GM12878 (cell line): ENCODE measurements around the gene HSFX4. TPM values are rescaled to one million over a fixed set of nuclear protein-coding genes. Genes with fewer than 3 reads are reported as not detected.

Experiments used
- ATAC-seq: fragments of 200-7000 bp; cut with Tn5 transposase; 3 replicates; pipeline ENCODE4 v1.9.1; 2020; ENCODE audit warnings: mild to moderate bottlenecking, moderate library complexity
- BruUV-seq: library from RNA; stranded (reverse); fragments of 400-500 nt; replicated peaks from 2 replicates; lab custom pipeline; 2021; lab: Mats Ljungman, UMichigan
- CTCF ChIA-PET: fragments of 300-600 bp; sonication (Branson Sonifier 250); formaldehyde crosslinking; extraction: SDS; loops from one replicate; lab custom pipeline; 2021; ENCODE audit warnings: inconsistent platforms; lab: Yijun Ruan, JAX
- POLR2A ChIA-PET: fragments of 350-600 bp; formaldehyde crosslinking; extraction: SDS; loops from one replicate; lab custom pipeline; 2021; ENCODE audit warnings: inconsistent platforms; lab: Charles Lee
- RAD21 ChIA-PET: fragments of 300-600 bp; sonication (Branson Sonifier 250); formaldehyde crosslinking; loops from one replicate; lab custom pipeline; 2023; ENCODE audit warnings: antibody characterized with exemption; ENCODE audit not compliant: unreplicated experiment; lab: Charles Lee
- SMC1A ChIA-PET: fragments of 300-600 bp; sonication (Branson Sonifier 250); formaldehyde crosslinking; loops from one replicate; lab custom pipeline; 2023; ENCODE audit not compliant: unreplicated experiment, uncharacterized antibody; lab: Charles Lee
- DNase-seq: peaks from one replicate; pipeline ENCODE4 v3.0.0-alpha.2; 2011; ENCODE audit warnings: low read depth, low spot score
- FAIRE-seq: peaks from 3 replicates; lab custom pipeline; 2011; peaks lifted over from hg19 to GRCh38; lab: Jason Lieb, UNC
- H2AFZ ChIP-seq: 2 replicates; pipeline ENCODE4 v1.6.0; 2011; ENCODE audit warnings: low read depth, low read length, control low read depth; ENCODE audit not compliant: control insufficient read depth
- H3K27ac ChIP-seq: 2 replicates; pipeline ENCODE4 v1.5.1; 2011; ENCODE audit warnings: control low read depth; ENCODE audit not compliant: control insufficient read depth, insufficient read depth
- H3K27me3 ChIP-seq, 2 experiments: replicated peaks in 1 of 2; 2 replicates each; pipeline versions ENCODE4 v1.6.0 to v1.6.1; 2011; ENCODE audit warnings: low read length in 1 of 2; ENCODE audit not compliant: control insufficient read depth in 2 of 2, insufficient read depth in 2 of 2
- H3K36me3 ChIP-seq, 2 experiments: 2 replicates each; pipeline ENCODE4 v1.5.1; 2011; ENCODE audit warnings: low read length in 1 of 2; ENCODE audit not compliant: control insufficient read depth in 2 of 2, insufficient read depth in 2 of 2
- H3K4me1 ChIP-seq: 2 replicates; pipeline ENCODE4 v1.6.1; 2011; ENCODE audit warnings: mild to moderate bottlenecking, low read length, moderate library complexity, mixed read lengths; ENCODE audit not compliant: control insufficient read depth, insufficient read depth
- H3K4me2 ChIP-seq: 2 replicates; pipeline ENCODE4 v1.6.0; 2011; ENCODE audit warnings: control low read depth; ENCODE audit not compliant: control insufficient read depth, insufficient read depth
- H3K4me3 ChIP-seq: fragments of 200-600 bp; sonication (generic); 2 replicates; pipeline ENCODE4 v1.5.1; 2016
- H3K79me2 ChIP-seq: 2 replicates; pipeline ENCODE4 v1.6.0; 2011; ENCODE audit warnings: low read length; ENCODE audit not compliant: control insufficient read depth, insufficient read depth
- H3K9ac ChIP-seq: 2 replicates; pipeline ENCODE4 v1.8.0; 2011; ENCODE audit warnings: low read length, control low read depth, mixed read lengths; ENCODE audit not compliant: control insufficient read depth, insufficient read depth
- H3K9me3 ChIP-seq: replicated peaks from 3 replicates; pipeline ENCODE4 v1.5.1; 2011; ENCODE audit warnings: mild to moderate bottlenecking, low read length; ENCODE audit not compliant: control insufficient read depth, insufficient read depth
- H4K20me1 ChIP-seq: 2 replicates; pipeline ENCODE4 v1.6.0; 2011; ENCODE audit not compliant: control insufficient read depth, insufficient read depth
- ASH2L ChIP-seq: fragments of 300-600, 200-600 bp; sonication (generic); IDR thresholded peaks from 2 replicates; pipeline ENCODE4 v1.6.1; 2017; ENCODE audit warnings: low read depth, mild to moderate bottlenecking, borderline replicate concordance
- ELK1 ChIP-seq: IDR thresholded peaks from 2 replicates; pipeline ENCODE4 v1.6.1; 2012; ENCODE audit warnings: low read depth, low read length, improper control_type of control experiment
- FOXM1 ChIP-seq: IDR thresholded peaks from 2 replicates; pipeline ENCODE4 v1.6.1; 2012; ENCODE audit warnings: low read depth, mild to moderate bottlenecking, inconsistent platforms, low read length, moderate library complexity
- IKZF2 ChIP-seq, 2 experiments: fragments of 450-650 bp; IDR thresholded peaks; 2 replicates each; pipeline ENCODE4 v1.6.1; 2017; ENCODE audit warnings: mild to moderate bottlenecking in 2 of 2, moderate library complexity in 2 of 2
- MLLT1 ChIP-seq: fragments of 450-650 bp; IDR thresholded peaks from 2 replicates; pipeline ENCODE4 v1.6.1; 2016; ENCODE audit warnings: mild to moderate bottlenecking
- MXI1 ChIP-seq: fragments of 150-350 bp; IDR thresholded peaks from 2 replicates; pipeline ENCODE4 v1.6.1; 2011; ENCODE audit warnings: low read depth, mild to moderate bottlenecking, inconsistent platforms, low read length, improper control_type of control experiment
- ZBTB40 ChIP-seq: fragments of 450-650 bp; IDR thresholded peaks from 2 replicates; pipeline ENCODE4 v1.6.1; 2016; ENCODE audit warnings: mild to moderate bottlenecking, moderate library complexity, borderline replicate concordance
- WGBS: methylation state at CpG from one replicate; pipeline ENCODE4 v1.1.6; 2016; ENCODE audit warnings: low lambda C conversion rate; ENCODE audit not compliant: insufficient replicate concordance, insufficient coverage; ENCODE audit errors: missing lambda C conversion rate; 5-methylcytosine and 5-hydroxymethylcytosine counted together
- in situ Hi-C: fragments of 300-500 bp; cut with MboI; formaldehyde crosslinking; loops from 9 replicates; pipeline ENCODE4 v1.14.3; 2018; ENCODE audit warnings: mixed read lengths
- intact Hi-C: fragments of 100-400 bp; cut with micrococcal nuclease; formaldehyde crosslinking; loops from one replicate; pipeline ENCODE4 v1.14.2; 2022; ENCODE audit not compliant: unreplicated experiment
- polyA plus RNA-seq, 11 experiments: library from polyadenylated mRNA; depleted of rRNA in 4 of 11; unstranded in 6 of 11; stranded (reverse) in 5 of 11; fragments of >200 nt; fragmentation: Nextera tagmentation in 4 of 11; fragmentation: Illumina TruSeq in 1 of 11; extraction: Ambion mirVana in 4 of 11; extraction: Trizol in 1 of 11; gene quantifications; 1 replicate in 1 of 11; 2 replicates in 10 of 11; pipeline versions ENCODE4 v1.2.1 to v1.2.3, GENCODE V29; 2011 to 2016; ENCODE audit warnings: inconsistent platforms in 2 of 11, missing spikeins in 2 of 11, low read depth in 1 of 11
- total RNA-seq, 4 experiments: library from RNA; depleted of rRNA in 3 of 4; stranded (reverse); fragments of >200 nt in 3 of 4; fragmentation: Illumina TruSeq in 1 of 4; extraction: Trizol in 1 of 4; gene quantifications; 2 replicates each; pipeline versions ENCODE4 v1.2.1 to v1.2.3, GENCODE V29; 2013 to 2021

The HSFX4 gene
- total and polyA plus RNA-seq, 10 of the 15 experiments (the other 5 are each of a cell fraction or from before 2014, with no cell fraction given) = 0.11 to 0.24 (median 0.21) TPM; not detected in 6

- H3K27ac ChIP-seq = peak overlapping the region; percentile 42; the same call in 1 of the 2 replicates
- ChIA-PET CTCF (interaction anchor here (1.1 to 1.3 kb wide), 4 partner anchors 9 to 67 kb away, joined by 3 to 5 read pairs (median 4); no protein-coding TSS in a partner anchor), POLR2A (interaction anchor here (0.7 kb wide), 1 partner anchor 36 kb away, joined by 3 read pairs; no protein-coding TSS in a partner anchor), SMC1A (interaction anchor here (0.9 to 1.5 kb wide), 4 partner anchors 12 to 71 kb away, joined by 3 to 5 read pairs (median 4); no protein-coding TSS in a partner anchor), RAD21 (interaction anchor here (1.5 kb wide), 1 partner anchor 36 kb away, joined by 7 read pairs; no protein-coding TSS in a partner anchor)
- H3K9ac ChIP-seq = no peak overlapping the region
- H3K4me3 ChIP-seq = no peak overlapping the region
- H3K36me3 ChIP-seq = no peaks in the 10 kb centered on the region
- BruUV-seq = no TSS peak
- WGBS = 6% methylated on average over 6 of the region's 6 CpGs
- intact Hi-C loops (no loop called here), in situ Hi-C loops (no loop called here)
- DNase-seq (peak; percentile 13), ATAC-seq (peak; percentile 85), FAIRE-seq (no peak)
- peaks cover 7% of the 10 kb centered on the region for H3K4me1 ChIP-seq
- no peaks in the 10 kb centered on the region for H3K27me3 ChIP-seq
- TF ChIP-seq IKZF2 (IDR thresholded peaks at IDR 0.05) = 0 out of 4 replicates have a peak, but pooled peaks of 1 of the 2 experiments have one; percentile 15
- no peak for TF ChIP-seq MXI1
- peak overlapping the region; percentile 64 for H2AFZ ChIP-seq
- H3K79me2 ChIP-seq = no peaks in the 10 kb centered on the region
- no peaks in the 10 kb centered on the region for H3K9me3 ChIP-seq
- peak overlapping the region; percentile 57 for H3K4me2 ChIP-seq
- H4K20me1 ChIP-seq = no peaks in the 10 kb centered on the region
These were observed 25.3 kb upstream of the HSFX4 start for GRCh38 chrX:149903889-149904748.

GRCh38 chrX:149908308-149908707 lies 21.1 kb upstream of the HSFX4 start:
- ChIA-PET POLR2A (no interaction called here), CTCF (interaction anchor here (1.0 to 1.2 kb wide), 2 partner anchors 42 to 71 kb away, joined by 3 to 4 read pairs; no protein-coding TSS in a partner anchor), RAD21 (no interaction called here), SMC1A (interaction anchor here (0.6 to 1.5 kb wide), 2 partner anchors 8 to 53 kb away, joined by 3 to 6 read pairs; no protein-coding TSS in a partner anchor)
- WGBS = 55% methylated on average over 3 of the region's 3 CpGs
- peaks cover 10% of the 10 kb centered on the region for H3K4me1 ChIP-seq
- H4K20me1 ChIP-seq = no peaks in the 10 kb centered on the region
- in situ Hi-C loops (no loop called here), intact Hi-C loops (no loop called here)
- no peaks in the 10 kb centered on the region for H3K36me3 ChIP-seq
- H3K27ac ChIP-seq = no peak overlapping the region
- H3K9ac ChIP-seq = no peak overlapping the region
- H3K4me3 ChIP-seq = no peak overlapping the region
- no peaks in the 10 kb centered on the region for H3K79me2 ChIP-seq
- H3K4me2 ChIP-seq = no peak overlapping the region
- FAIRE-seq (no peak), ATAC-seq (peak; percentile 85), DNase-seq (peak; percentile 37)
- H2AFZ ChIP-seq = no peak overlapping the region
- no peaks in the 10 kb centered on the region for H3K9me3 ChIP-seq
- BruUV-seq = no TSS peak
- H3K27me3 ChIP-seq = no peaks in the 10 kb centered on the region
- TF ChIP-seq ASH2L = no peak
- no peak for TF ChIP-seq ZBTB40
- TF ChIP-seq FOXM1 = no peak
- no peak for TF ChIP-seq ELK1
- no peak for TF ChIP-seq MLLT1
